Measurements from ENCODE around the gene PNPT1. TPM values are rescaled to one million over a fixed set of nuclear protein-coding genes. Genes with fewer than 3 reads are reported as not detected.
"Not testable (repeated sequence)": the region's sequence is repeated elsewhere in the genome, so short reads cannot be mapped to it uniquely, and the experiment has no call there.

The PNPT1 gene
- total and polyA plus RNA-seq, 12 donors: 7.0 to 35.7 (median 19.7) TPM

DNA sequence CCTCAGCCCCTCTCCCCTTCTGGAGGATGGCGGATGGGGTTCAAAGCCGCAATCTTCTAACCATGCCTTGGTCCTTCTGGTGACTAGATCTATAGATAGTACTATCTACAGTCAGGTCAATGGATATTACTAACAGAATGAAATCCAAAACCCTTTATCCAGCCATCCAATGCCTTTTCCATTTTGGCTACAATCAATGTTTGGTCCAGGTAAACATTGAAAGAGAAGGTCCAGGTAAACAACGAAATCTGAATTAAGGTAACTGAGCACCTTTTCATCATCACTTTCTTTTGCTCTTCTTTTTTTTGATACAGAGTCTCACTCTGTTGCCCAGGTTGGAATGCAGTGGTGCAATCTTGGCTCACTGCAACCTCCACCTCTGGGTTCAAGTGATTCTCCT is 85.9 kb downstream of the PNPT1 start:
- no peak for TF ChIP-seq POLR2A (IDR thresholded peaks at IDR 0.05)
- TF ChIP-seq, protein P1, sequence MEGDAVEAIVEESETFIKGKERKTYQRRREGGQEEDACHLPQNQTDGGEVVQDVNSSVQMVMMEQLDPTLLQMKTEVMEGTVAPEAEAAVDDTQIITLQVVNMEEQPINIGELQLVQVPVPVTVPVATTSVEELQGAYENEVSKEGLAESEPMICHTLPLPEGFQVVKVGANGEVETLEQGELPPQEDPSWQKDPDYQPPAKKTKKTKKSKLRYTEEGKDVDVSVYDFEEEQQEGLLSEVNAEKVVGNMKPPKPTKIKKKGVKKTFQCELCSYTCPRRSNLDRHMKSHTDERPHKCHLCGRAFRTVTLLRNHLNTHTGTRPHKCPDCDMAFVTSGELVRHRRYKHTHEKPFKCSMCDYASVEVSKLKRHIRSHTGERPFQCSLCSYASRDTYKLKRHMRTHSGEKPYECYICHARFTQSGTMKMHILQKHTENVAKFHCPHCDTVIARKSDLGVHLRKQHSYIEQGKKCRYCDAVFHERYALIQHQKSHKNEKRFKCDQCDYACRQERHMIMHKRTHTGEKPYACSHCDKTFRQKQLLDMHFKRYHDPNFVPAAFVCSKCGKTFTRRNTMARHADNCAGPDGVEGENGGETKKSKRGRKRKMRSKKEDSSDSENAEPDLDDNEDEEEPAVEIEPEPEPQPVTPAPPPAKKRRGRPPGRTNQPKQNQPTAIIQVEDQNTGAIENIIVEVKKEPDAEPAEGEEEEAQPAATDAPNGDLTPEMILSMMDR (IDR thresholded peaks at IDR 0.05): no peak
- Histone ChIP-seq H3K9me3 (replicated peaks in 1 of 3) (no peaks in the 10 kb centered on the region), H3K4me1 (replicated peaks in 1 of 2) (peaks cover 11 to 26% of the 10 kb centered on the region in 2 donors), H3K27ac (no peak overlapping the region), H3K27me3 (no peaks in the 10 kb centered on the region), H3K36me3 (replicated peaks in 1 of 2) (peaks cover 0 to 24% of the 10 kb centered on the region in 2 donors), H3K4me3 (no peak overlapping the region)
- no peak for DNase-seq
- intact Hi-C loops (cut with DNase I): no loop called here
- WGBS, 4 donors: 87 to 99% (median 96%) methylated on average over 3 of the region's 3 CpGs

- Histone ChIP-seq H3K27ac (no peak overlapping the region), H3K4me1 (replicated peaks in 1 of 2) (peaks cover 11 to 19% of the 10 kb centered on the region in 2 donors), H3K27me3 (no peaks in the 10 kb centered on the region), H3K36me3 (replicated peaks in 1 of 2) (no peaks in the 10 kb centered on the region), H3K9me3 (replicated peaks in 1 of 3) (no peaks in the 10 kb centered on the region), H3K4me3 (no peak overlapping the region)
- intact Hi-C loops (cut with DNase I): no loop called here
- WGBS, 4 donors: 76 to 87% (median 82%) methylated on average over 1 of the region's 1 CpG
- DNase-seq: no peak
- no peak for TF ChIP-seq POLR2A (IDR thresholded peaks at IDR 0.05)
- TF ChIP-seq, protein P1 (IDR thresholded peaks at IDR 0.05): no peak
These were observed 89.5 kb downstream of the PNPT1 start for GRCh38 chr2:55604027-55604565.

- Histone ChIP-seq H3K9me3 (replicated peaks in 1 of 3) (no peaks in the 10 kb centered on the region), H3K4me1 (replicated peaks in 1 of 2) (peaks cover 11 to 13% of the 10 kb centered on the region in 2 donors), H3K4me3 (no peak overlapping the region), H3K36me3 (replicated peaks in 1 of 2) (peaks cover 0 to 17% of the 10 kb centered on the region in 2 donors), H3K27me3 (no peaks in the 10 kb centered on the region), H3K27ac (no peak overlapping the region)
- TF ChIP-seq, protein P1 (IDR thresholded peaks at IDR 0.05): no peak
- TF ChIP-seq POLR2A (IDR thresholded peaks at IDR 0.05): no peak
- intact Hi-C loops (cut with DNase I): no loop called here
- DNase-seq: no peak
These were observed 91.8 kb downstream of the PNPT1 start for GRCh38 chr2:55601849-55602248.

GRCh38 chr2:55598056-55598795 is 95.4 kb downstream of the PNPT1 start:
- H3K27ac ChIP-seq: no peak overlapping the region
- WGBS, 4 donors: 87 to 94% (median 93%) methylated on average over 11 of the region's 11 CpGs
- peaks cover 0 to 26% of the 10 kb centered on the region in 2 donors for H3K36me3 ChIP-seq (replicated peaks in 1 of 2)
- DNase-seq: no peak
- no peak overlapping the region for H3K4me3 ChIP-seq
- H3K9me3 ChIP-seq (replicated peaks in 1 of 3): no peaks in the 10 kb centered on the region
- peaks cover 0 to 12% of the 10 kb centered on the region in 2 donors for H3K4me1 ChIP-seq (replicated peaks in 1 of 2)
- H3K27me3 ChIP-seq: no peaks in the 10 kb centered on the region
- intact Hi-C loops (cut with DNase I): no loop called here
- TF ChIP-seq, protein P1 (IDR thresholded peaks at IDR 0.05): no peak

DNA sequence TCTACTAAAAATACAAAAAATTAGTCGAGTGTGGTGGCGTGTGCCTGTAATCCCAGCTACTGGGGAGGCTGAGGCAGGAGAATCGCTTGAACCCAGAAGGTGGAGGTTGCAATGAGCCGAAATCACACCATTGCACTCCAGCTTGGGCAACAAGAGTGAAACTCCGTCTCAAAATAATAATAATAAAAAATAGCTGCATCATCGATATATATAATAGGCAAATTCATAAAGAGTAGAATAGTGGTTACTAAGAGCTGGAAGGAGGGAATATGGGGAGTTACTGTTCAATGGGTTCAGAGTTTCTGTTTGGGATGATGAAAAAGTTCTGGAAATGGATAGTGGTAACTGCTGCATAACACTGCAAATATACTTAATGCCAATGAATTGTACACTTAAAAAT is 96.8 kb downstream of the PNPT1 start:
- intact Hi-C loops (cut with DNase I): not testable (repeated sequence)
- WGBS, 4 donors: 91 to 97% (median 96%) methylated on average over 6 of the region's 6 CpGs

More for the DNA sequence above, 96.8 kb downstream of the PNPT1 start:
- peaks cover 0 to 26% of the 10 kb centered on the region in 2 donors for H3K36me3 ChIP-seq (replicated peaks in 1 of 2)
- not testable (repeated sequence) for H3K27ac ChIP-seq; H3K4me3 ChIP-seq; H3K9me3 ChIP-seq (replicated peaks in 1 of 3); H3K27me3 ChIP-seq; DNase-seq
- peaks cover 0 to 18% of the 10 kb centered on the region in 2 donors for H3K4me1 ChIP-seq (replicated peaks in 1 of 2)

Data from adrenal gland (tissue), 12 donors.